ENCODE measurements around the gene PROCR.
"Not testable (repeated sequence)": the region's sequence is repeated elsewhere in the genome, so short reads cannot be mapped to it uniquely, and the experiment has no call there.

Gene PROCR

DNA sequence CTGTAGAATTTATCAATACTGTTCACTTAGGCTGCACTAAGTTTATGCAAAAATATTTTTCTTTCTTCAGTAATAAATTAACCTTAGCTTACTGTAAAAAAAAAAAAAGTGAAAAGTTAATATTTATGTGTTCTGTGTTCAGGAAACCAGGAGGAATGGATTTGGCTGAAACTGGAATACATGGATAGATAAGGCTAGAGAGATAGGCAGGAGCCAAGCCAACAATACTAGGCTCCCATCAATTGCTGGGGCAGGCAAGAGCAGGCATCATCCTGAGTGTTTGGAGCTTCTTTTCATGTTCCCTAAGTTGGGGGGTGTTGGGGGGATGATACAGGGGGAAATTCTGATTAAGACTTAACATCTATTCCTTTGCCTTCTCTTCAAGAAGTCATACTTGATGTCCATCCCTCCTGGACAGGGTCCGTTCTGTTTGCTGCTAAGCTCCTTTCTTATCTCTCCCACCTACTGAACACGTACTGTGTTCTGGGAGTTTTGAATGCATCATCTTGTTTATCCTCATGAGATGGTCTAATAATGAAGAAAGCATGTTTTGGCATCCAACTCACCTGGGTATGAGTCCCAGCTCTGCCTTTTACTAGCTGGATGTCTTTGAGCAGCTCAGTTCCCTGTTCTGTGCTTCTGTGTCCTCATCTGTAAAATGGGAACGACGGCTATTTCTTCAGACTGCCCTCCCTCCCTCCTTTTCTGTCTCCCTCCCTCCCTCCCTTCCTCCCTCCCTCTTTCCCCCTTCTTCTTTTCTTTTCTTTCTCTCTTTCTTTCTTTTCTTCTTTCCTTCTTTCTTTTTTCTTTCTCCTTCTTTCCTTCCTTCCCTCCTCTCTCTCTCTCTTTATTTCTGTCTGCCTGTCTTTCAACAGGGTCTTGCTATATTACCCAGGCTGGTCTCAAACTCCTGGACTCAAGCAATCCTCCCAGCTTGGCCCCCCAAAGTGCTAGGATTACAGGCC lies 6.4 kb upstream of the PROCR start:
- DNase-seq, result no peak

DNA sequence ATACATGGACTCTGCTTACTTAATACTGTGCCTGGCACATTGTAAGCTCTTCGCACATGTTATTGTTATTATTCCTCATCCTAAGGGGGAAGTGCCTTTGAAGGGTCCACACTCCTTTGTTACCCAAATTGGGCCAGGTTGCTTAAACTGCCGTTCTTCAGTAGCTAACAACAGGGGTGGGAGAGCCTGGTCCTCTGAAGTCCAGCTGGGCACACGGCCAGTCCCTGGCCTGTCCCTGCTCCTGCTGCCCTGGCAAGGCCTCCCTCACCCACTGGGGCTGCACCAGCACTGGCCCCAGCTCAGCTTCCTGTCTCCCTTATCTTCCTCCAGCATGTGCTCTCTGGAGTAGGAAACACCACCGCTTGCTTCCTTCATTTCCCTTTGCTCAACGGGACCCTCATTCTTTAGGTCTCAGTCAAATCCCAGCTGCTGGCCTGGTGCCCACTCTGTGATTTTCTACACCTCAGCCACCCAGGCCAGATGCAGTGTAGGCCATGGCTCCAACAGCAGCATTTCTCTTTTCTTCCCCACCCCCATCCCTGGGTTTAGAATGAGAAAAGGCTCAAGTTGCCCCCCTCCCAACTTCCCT lies 5.5 kb upstream of the PROCR start:
- peak; percentile 92 for DNase-seq

DNA sequence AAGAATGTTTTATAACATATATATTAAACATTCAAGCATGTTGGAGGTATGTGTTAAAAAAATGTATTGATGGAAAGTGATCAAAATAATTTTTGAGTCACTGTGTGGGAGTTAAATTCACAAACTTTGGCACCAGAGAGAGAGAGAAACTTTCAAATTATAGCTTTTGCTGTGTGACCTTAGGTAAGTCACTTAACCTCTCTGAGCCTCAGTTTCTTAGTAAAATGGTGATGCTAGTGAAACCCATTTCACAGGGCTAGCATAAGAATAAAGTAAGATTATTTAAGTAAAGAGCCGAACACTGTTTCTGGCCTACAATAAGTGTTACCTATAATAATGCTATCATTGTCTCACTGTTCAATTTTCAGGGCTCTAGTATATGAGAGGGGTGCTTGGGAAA lies 4.1 kb upstream of the PROCR start:
- DNase-seq, result no peak

DNA sequence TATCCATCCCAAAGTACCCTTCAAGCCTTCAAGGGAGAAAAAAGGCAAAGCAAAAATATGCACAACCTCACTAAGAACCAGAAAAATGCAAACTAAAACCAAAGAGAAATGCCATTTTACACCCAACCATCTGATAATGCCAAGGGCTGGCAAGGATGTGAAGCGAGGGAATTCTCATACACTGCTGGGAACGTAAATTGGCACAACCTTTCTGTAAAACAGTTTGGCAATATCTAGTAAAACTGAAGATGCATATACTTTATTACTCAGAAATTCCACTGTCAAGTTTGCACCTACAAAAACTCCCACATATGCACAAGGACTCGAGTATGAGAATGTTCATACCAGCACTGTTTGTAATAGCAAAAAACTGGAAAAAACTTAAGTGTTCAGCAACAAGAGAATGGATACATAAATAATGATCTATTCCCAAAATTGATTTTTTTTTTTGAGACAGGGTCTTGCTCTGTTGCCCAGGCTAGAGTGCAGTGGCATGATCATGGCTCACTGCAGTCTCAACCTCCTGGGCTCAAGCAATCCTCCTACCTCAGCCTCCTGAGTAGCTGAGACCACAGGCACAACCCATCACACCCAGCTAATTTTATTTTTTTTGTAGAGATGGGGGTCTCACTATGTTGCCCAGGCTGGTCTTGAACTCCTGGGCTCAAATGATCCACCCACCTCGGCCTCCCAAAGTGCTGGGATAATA lies 3.0 kb upstream of the PROCR start:
- DNase-seq, result not testable (repeated sequence)

DNA sequence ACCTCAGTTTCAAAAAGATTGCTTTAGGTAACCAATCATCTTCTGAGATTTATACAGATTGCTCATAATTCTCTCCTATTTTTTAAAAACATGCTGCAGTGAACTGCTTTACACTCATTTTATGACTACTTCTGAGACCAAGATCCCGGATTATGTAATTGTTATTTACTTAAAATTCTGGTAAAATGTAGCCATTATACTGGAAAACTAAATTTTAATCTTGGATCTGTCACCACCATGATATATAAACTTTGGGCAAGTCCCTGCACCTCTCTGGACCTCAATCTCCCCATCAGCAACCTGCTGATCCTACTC lies 477 bp upstream of the PROCR start:
- DNase-seq, result no peak

DNA sequence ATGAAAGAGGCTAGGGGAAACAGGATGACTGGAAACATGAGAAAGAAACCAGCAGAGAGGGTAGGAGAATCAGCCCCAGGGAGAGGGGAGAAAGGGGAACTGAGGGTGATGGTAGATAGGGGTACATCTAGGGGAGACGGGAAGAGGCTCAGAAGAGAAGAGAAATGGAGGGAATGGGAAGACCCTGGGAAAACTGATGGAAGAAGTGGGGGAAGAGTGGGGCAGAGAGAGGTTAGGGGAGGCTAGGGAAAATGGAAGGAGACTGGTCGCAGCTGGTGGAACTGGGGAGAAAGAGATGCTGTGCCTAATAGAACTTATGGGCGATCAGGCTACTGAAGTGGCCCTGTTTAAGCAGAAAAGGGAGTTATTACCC lies 548 bp downstream of the PROCR start:
- DNase-seq, result no peak

DNA sequence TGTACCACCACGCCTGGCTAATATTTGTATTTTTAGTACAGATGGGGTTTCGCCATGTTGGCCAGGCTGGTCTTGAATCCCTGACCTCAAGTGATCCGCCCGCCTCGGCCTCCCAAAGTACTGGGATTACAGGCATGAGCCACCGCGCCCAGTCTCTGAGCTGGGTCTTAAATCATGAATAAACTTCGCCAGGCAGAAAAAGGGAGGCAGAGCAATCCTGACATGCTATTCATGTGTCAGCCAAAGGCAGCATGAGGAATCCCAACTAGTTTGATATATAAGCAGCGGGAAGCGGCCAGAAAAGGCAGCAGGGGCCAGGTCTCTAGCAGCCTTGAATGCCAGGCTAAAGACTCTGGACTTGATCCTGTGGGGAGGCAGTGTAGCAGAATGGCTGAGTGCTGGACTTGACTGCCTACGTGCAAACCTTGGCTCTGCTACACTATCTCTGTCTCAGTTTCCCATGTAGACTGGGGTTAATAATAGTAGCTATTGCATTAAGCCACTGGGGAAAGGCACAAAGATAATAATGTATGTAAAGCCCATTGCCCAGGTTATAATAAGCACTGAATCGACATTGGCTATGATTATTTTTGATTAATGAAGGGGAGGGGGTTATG lies 1.8 kb downstream of the PROCR start:
- no peak for DNase-seq

DNA sequence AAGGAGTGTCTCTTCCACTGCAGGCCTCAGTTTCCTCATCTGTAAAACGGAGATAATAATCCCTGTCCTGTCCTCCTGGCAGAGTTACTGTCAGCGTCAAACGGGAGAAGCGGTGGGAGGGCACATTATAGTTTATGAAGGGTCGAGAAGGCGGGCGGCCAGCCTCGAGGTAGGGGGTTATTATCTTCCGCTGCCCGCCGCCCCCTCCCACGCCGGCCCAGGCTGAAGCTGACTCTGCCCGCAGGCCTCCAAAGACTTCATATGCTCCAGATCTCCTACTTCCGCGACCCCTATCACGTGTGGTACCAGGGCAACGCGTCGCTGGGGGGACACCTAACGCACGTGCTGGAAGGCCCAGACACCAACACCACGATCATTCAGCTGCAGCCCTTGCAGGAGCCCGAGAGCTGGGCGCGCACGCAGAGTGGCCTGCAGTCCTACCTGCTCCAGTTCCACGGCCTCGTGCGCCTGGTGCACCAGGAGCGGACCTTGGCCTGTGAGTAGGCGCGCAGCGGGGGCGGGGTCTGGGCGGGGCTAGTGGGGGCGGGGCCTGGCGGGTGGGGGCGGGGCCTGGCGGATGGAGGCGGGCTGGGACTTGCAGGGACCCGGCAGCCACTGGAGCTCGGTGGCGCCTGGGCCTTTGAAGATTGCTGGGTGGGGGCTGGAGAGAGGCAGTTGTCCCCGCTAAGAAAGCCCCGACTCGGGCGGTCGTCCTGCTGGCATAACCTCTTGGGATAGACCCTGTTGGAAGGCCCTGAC lies 2.8 kb downstream of the PROCR start:
- DNase-seq, result no peak

DNA sequence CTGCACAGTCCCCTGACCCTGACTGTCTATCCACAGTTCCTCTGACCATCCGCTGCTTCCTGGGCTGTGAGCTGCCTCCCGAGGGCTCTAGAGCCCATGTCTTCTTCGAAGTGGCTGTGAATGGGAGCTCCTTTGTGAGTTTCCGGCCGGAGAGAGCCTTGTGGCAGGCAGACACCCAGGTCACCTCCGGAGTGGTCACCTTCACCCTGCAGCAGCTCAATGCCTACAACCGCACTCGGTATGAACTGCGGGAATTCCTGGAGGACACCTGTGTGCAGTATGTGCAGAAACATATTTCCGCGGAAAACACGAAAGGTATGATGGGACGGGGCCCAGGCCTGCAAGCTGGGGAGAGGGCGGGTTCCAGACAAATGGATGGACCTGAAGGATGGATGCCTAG lies 4.3 kb downstream of the PROCR start:
- DNase-seq, result no peak

DNA sequence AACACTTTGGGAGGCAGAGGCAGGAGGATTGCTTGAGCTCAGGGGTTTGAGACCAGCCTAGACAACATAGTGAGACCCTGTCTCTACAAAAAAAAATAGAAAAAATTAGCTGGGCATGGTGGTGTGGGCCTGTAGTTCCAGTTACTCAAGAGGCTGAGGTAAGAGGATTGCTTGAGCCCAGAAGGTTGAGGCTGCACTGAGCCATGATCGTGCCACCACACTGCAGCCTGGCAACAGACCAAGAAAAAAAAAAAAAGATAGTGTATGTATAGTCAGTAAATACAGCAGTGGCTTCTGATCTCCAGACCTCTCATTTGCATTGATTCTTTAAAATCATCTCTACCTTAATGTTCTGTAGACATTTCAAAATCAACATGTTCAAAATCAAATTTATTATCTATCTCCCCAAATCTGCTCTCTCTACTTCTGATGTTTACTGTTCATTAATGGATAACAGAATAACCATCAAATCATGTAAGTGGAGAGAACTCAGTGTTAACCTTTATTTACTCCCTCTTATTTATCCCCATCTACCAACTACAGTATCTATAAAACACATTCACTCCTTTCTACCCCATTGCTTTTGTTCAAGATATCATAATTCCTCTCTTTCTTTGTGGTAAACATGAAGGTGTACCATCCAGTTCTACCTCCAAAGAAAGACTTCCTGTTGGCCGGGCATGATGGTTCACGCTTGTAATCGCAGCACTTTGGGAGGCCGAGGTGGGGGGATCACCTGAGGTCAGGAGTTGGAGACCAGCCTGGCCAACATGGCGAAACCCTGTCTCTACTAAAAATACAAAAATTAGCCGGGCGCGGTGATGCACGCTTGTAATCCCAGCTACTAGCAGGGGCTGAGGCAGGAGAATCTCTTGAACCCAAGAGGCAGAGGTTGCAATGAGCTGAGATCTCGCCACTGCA lies 7.7 kb downstream of the PROCR start:
- no peak for DNase-seq

DNA sequence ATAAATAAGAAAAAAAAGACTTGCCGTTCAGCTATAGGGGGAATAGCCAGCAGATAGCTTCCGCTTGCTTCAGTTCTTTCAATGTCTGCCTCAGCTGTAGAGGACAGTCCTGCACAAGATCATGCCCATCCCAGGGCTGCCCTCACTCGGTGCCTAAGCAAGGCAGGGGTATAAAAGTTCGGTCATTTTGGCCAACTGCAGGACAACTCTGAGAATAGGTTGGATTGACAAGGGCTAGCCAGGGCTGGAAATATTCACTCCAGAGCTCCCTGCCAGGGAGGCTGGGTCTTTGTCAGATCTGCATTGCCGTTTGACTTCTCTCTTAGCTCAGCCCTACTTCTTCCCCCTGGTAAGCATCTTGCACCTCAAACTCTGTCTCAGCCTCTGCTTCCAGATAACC lies 8.4 kb downstream of the PROCR start:
- no peak for DNase-seq

DNA sequence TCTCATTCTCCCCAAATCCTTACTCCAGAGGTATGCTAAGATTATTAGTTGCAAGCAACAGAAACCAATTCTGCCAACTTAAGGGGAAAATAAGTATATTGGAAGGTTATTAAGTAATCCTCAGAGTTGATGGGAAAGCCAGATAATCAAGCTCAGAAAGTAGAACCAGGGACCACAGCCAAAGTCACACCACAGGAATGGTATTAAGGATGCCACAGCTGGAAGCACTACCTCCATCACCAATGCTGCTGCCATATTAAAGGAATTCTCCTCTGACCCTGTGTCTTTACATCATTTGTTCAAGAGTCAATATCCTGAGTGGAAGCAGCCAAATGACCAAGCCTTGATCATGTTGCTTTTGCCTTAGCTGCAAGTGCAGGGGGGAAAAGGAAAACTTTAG lies 9.9 kb downstream of the PROCR start:
- DNase-seq, result no peak

DNA sequence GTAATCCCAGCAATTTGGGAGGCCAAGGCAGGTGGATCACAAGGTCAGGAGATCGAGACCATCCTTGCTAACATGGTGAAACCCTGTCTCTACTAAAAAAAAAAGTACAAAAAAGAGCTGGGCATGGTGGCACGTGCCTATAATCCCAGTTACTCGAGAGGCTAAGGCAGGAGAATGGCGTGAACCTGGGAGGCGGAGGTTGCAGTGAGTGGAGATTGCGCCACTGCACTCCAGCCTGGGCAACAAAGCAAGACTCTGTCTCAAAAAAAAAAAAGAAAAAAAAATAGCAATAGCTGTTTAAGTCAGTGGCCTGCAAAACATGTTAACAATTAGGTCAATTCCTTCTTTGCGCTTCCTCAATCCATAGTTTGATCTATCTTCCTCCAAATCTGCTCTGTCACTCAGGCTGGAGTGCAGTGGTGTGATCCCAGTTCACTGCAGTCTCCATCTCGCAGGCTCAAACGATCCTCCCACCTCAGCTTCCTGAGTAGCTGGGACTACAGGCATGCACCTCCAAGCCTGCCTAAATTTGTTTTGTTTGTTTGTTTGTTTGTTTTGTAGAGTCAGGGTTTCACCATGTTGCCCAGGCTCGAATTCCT lies 14.9 kb downstream of the PROCR start:
- not testable (repeated sequence) for DNase-seq

DNA sequence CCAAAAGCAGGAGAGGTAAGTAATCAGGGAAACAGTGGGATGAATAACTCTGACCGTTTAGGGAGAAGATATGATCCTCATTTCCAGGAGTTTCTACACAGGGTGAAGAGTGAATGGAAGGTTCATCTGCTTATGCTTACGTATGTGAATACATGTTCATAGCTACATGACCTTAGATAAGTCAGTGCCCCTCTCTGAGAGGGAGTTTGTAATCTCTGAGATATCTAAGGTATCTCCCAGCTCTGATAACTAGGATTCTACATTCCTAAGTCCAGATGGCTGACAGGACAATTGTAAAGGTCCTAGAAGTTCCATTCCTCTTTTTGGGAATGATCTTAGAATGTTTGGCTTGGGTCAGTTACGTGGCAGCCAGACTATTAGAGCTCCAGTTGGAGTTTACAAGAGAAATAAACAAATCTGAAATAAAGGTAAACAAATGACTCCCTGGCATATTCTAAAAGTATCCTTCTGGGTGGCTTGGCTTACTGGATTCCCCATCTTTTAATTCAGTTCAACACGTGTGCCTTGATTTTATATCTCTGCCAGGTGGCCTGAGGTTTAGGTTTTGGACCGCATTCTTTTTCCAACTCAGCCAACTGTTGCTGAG lies 15.8 kb downstream of the PROCR start:
- DNase-seq, result no peak

DNA sequence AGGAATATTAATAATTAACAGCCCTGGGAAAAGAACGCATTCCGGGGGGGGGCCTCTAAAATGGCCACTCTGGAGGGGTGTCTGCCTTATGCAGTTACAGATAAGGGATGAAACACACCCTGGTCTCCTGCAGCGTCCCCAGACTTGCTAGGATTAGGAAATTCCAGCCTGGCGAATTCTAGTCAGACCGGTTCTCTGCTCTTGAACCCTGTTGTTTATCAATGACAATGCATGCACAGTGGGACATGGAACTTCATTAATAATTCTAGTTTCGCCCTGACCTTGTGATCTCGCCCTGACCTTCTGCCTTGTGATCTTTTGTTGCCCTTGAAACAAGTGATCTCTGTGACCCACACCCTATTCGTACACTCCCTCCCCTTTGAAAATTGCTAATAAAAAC lies 17.4 kb downstream of the PROCR start:
- not testable (repeated sequence) for DNase-seq

DNA sequence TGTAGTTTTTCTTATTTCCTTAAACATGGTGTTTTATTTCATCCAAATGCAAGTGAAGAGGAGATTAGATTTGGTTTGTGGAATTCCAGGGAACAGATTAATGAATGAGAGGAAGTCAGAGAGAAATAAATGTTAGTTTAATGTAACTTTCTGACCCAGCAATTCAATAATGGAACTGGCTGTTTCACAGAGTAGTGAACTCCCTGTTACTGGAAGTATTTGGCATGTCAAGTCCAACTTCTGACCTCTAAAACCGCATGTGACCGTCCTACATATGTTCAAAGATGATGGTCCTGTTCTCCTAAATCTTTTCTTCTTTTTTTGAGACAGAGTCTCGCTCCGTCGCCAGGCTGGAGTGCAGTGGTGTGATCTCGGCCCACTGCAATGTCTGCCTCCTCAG lies 18.7 kb downstream of the PROCR start:
- no peak for DNase-seq

DNA sequence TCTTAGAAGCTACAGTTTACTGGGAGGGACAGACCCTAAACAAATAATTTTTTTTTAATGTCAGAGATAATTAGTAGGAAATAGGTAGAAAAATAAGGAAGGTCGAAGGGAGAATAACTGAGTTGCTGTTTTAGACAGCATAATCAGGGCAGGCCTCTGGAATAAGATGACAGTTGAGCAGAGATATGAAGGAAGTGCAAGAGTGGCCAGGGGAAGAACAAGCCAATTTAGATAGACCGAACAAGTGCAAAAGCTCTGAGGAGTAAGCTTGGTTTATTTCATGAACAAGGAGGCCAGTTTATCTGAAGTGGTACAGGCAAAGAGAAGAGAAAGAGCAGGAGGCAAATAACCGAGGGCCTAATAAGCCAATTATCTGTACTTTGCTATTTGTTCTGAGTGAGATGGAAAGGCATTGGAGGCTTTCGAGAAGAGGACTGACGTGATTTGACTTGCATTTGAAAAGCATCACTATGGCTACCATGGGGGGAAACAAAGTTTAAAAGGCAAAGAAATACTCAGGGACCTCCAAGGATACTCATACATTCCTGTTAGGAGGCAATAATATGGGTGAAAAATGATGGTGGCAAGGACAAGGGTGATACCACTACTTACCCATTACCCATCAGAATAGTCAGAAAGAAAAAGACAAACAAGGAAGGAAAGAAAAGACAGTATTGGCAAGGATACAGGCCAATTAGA lies 19.7 kb downstream of the PROCR start:
- peak; percentile 16 for DNase-seq

DNA sequence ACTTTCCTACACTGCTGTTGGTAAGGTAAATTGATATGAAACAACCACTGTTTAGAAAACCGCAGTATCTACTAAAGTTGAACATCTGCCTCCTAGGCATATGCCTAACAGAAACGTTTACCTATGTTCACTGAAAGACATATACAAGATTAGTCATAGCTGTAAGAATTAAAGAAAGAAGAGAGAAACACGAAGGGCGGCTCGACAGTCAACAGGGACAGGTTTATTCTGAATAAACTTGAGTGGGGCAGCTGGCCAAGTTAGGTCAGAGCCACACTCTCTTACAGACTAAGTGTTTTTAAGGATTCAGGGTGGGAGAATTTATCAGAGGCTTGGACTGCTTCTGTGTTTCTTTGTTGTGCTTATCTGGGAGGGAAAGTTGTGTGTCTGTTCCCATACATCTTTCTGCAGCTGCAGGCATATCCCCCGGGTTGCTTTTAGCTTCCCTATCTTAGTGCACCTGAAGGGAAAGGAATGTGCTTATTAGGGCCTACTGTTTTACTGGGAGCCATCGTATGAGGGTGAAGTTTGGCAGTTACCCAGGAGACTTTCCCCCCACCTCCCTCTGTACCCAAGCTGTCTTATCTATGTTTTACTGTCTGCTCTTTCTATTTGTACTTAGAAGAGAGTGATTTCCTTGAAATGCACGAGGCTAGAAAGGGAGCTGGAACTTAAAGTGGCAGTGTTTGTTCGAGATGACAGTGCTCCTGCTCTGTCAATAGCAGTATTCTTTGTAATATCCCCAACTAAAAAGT lies 20.4 kb downstream of the PROCR start:
- DNase-seq, result peak; percentile 80

DNA sequence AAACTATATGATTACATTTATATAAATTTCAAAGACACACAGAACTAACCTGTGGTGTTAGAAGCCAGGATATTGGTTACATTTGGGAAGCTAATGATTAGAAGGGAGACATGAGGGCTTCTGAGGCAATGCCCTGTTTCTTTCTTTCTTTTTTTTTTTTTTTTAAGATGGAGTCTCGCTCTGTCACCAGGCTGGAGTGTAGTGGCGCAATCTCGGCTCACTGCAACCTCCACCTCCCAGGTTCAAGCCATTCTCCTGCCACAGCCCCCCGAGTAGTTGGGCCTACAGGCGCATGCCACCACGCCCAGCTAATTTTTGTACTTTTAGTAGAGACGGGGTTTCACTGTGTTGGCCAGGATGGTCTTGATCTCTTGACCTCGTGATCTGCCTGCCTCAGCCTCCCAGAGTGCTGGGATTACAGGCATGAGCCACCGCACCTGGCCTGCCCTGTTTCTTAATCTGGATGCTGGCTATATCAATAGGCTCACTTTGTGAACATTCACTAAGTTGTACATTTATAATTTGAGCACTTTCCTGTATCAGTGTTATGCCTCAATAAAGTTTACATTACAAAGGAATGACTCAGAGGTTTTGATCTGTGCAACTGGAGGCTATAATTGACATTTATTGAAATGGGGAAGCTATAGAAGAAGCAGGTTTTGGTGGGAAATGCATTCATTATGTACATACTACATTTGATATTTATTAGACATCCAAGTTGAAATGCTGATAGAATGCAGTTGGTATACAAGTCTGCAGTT lies 21.3 kb downstream of the PROCR start:
- not testable (repeated sequence) for DNase-seq

Measured in hematopoietic multipotent progenitor cell treated with erythropoietin and hydrocortisone succinate and interleukin-3 and kit ligand, for 4 days (in vitro differentiated cells).